Subcutaneous adipose tissue (tissue), 4 donors: ENCODE measurements around the gene FEZ2. TPM values are rescaled to one million over a fixed set of nuclear protein-coding genes. Genes with fewer than 3 reads are reported as not detected.

Source experiments
- CTCF ChIP-seq: fragments of 450-650 bp; IDR thresholded peaks from one replicate; pipeline ENCODE4 v1.5.1; 2016; ENCODE audit warnings: low read depth, mild to moderate bottlenecking, control low read depth, antibody characterized with exemption, moderate library complexity
- total RNA-seq, 4 donors: library from RNA; depleted of rRNA; stranded (reverse); fragments of >200 nt; gene quantifications; one replicate each; pipeline ENCODE4 v1.1.0, GENCODE V29; 2016

FEZ2 gene
- total RNA-seq, 4 donors from 2014 or later = 55.8 to 95.7 (median 65.5) TPM

GRCh38 chr2:36578343-36579296, 19.3 kb downstream of the FEZ2 start:
- TF ChIP-seq CTCF = no peak

- no peak for TF ChIP-seq CTCF
Measured at GRCh38 chr2:36577884-36578283, 20.1 kb downstream of the FEZ2 start.

GRCh38 chr2:36574560-36574959, 23.4 kb downstream of the FEZ2 start:
- TF ChIP-seq CTCF = no peak

GRCh38 chr2:36573165-36573564, 24.8 kb downstream of the FEZ2 start:
- TF ChIP-seq CTCF = no peak

- TF ChIP-seq CTCF = no peak
Measured at GRCh38 chr2:36572719-36573059, 25.3 kb downstream of the FEZ2 start.

GRCh38 chr2:36572054-36572718, 25.8 kb downstream of the FEZ2 start:
- no peak for TF ChIP-seq CTCF

- TF ChIP-seq CTCF = no peak
Measured at GRCh38 chr2:36570416-36570815, 27.6 kb downstream of the FEZ2 start.
